ENCODE results near the gene NAV2.

- TF ChIP-seq CTCF (IDR thresholded peaks at IDR 0.05) (no peak), EP300 (IDR thresholded peaks at IDR 0.05) (no peak), POLR2A (IDR thresholded peaks at IDR 0.05) (no peak)
Measured at GRCh38 chr11:19802773-19803293, 90.2 kb downstream of the NAV2 start.
